Ovary (tissue), 9 donors: ENCODE data around the gene VCP. TPM values are rescaled to one million over a fixed set of nuclear protein-coding genes. Genes with fewer than 3 reads are reported as not detected.

ENCODE experiments used
- DNase-seq, 5 donors: peaks; one replicate each; pipeline ENCODE4 v3.0.0-alpha.2; 2019 to 2020
- H3K27ac ChIP-seq, 2 donors: fragments of 200-600 bp; one replicate each; pipeline versions ENCODE4 v1.5.1 to v1.8.0; 2019 to 2022
- H3K27me3 ChIP-seq: fragments of 200-600 bp; one replicate; pipeline ENCODE4 v1.8.0; 2022
- H3K36me3 ChIP-seq: fragments of 200-600 bp; sonication (generic); one replicate; pipeline ENCODE4 v1.5.1; 2019
- H3K4me1 ChIP-seq: one replicate; pipeline ENCODE4 v1.8.1; 2013; ENCODE audit warnings: mild to moderate bottlenecking, moderate library complexity; ENCODE audit not compliant: insufficient read depth
- H3K4me3 ChIP-seq: fragments of 200-600 bp; sonication (generic); one replicate; pipeline ENCODE4 v1.5.1; 2017
- H3K9me3 ChIP-seq, 2 donors: fragments of 200-600 bp in 1 of 2; sonication (generic) in 1 of 2; one replicate each; pipeline versions ENCODE4 v1.5.1 to v1.8.1; 2013 to 2019; ENCODE audit warnings: mild to moderate bottlenecking in 1 of 2, moderate library complexity in 1 of 2
- EP300 ChIP-seq: sonication (generic); formaldehyde crosslinking; IDR thresholded peaks from one replicate; pipeline ENCODE4 v1.6.1; 2017; ENCODE audit warnings: antibody characterized with exemption
- POLR2A ChIP-seq: fragments of 450-650 bp; IDR thresholded peaks from one replicate; pipeline ENCODE4 v1.6.1; 2017; ENCODE audit warnings: antibody characterized with exemption, mild to moderate bottlenecking, moderate library complexity
- WGBS, 3 donors: extraction: QIAGEN DNeasy Blood & Tissue Kit in 1 of 3; methylation state at CpG; one replicate each; pipeline versions ENCODE4 v1.1.5 to v1.1.7; 2013 to 2017; 5-methylcytosine and 5-hydroxymethylcytosine counted together
- intact Hi-C, 4 donors: fragments of 100-400 bp; cut with DNase I; formaldehyde crosslinking; loops; one replicate each; pipeline versions ENCODE4 v1.11.0 to v1.15.1; 2022 to 2023
- polyA plus RNA-seq, 2 donors: library from polyadenylated mRNA; stranded (reverse); fragments of 200-250 nt in 1 of 2; fragments of 350-450 nt in 1 of 2; fragmentation: Illumina TruSeq in 1 of 2; extraction: RNeasy Lipid Tissue Mini Kit (QIAGEN cat#74804) in 1 of 2; gene quantifications; one replicate each; pipeline ENCODE4 v1.2.3, GENCODE V29; 2013 to 2014
- total RNA-seq, 7 donors: library from RNA; depleted of rRNA in 2 of 7; stranded (reverse); fragments of >200 nt in 2 of 7; fragmentation: NEBNext Ultra II Directional in 3 of 7; extraction: Animal tissue kit (Norgen Biotek cat#: 25700) in 3 of 7; gene quantifications; one replicate each; pipeline versions ENCODE4 v1.1.0 to v1.2.4, GENCODE V29; 2016 to 2023
- TF ChIP-seq, protein P1 (sequence below), 3 donors: fragments of 450-650 bp in 2 of 3; fragments of 200-600 bp in 1 of 3; IDR thresholded peaks; one replicate each; pipeline versions ENCODE4 v1.5.1 to v1.8.0; 2016 to 2022; ENCODE audit warnings: antibody characterized with exemption in 3 of 3, mild to moderate bottlenecking in 1 of 3
- donor health status: DM: no; HTN: no; CAD: no; lungs with moderate emphysema.
- donor health status: DM: no; HTN: no; CAD: no.
- donor health status: Bipolar disorder and iron deficiency.
- donor health status: DM: yes; HTN: yes; CAD: no.
- donor health status: DM: no; HTN: no; CAD: no.
- donor health status: DM: yes; HTN: yes; CAD: no.

The VCP gene
- total and polyA plus RNA-seq, 9 donors, result 78.0 to 276 (median 149) TPM

DNA sequence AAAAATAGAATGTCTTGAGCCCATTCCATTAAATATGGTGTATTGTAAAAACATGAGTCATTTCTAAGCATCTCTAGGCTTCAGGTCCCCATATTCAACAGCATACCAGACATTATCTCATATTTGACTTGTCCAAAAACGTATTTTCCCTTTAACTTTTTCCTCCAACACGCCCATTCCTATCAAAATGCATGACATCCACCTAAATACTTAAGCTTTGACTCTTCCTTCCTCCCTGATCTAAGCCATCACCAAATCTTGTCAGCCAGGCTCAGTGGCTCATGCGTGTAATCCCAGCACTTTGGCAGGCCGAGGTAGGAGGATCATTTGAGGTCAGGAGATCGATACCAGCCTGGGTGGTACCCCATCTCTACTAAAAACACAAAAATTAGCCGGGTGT is 23.9 kb downstream of the VCP start:
- WGBS, 3 donors, result 96% methylated on average over 6 of the region's 6 CpGs
- TF ChIP-seq, protein P1, sequence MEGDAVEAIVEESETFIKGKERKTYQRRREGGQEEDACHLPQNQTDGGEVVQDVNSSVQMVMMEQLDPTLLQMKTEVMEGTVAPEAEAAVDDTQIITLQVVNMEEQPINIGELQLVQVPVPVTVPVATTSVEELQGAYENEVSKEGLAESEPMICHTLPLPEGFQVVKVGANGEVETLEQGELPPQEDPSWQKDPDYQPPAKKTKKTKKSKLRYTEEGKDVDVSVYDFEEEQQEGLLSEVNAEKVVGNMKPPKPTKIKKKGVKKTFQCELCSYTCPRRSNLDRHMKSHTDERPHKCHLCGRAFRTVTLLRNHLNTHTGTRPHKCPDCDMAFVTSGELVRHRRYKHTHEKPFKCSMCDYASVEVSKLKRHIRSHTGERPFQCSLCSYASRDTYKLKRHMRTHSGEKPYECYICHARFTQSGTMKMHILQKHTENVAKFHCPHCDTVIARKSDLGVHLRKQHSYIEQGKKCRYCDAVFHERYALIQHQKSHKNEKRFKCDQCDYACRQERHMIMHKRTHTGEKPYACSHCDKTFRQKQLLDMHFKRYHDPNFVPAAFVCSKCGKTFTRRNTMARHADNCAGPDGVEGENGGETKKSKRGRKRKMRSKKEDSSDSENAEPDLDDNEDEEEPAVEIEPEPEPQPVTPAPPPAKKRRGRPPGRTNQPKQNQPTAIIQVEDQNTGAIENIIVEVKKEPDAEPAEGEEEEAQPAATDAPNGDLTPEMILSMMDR (IDR thresholded peaks at IDR 0.05), result no peak
- TF ChIP-seq EP300 (no peak), POLR2A (no peak)

DNA sequence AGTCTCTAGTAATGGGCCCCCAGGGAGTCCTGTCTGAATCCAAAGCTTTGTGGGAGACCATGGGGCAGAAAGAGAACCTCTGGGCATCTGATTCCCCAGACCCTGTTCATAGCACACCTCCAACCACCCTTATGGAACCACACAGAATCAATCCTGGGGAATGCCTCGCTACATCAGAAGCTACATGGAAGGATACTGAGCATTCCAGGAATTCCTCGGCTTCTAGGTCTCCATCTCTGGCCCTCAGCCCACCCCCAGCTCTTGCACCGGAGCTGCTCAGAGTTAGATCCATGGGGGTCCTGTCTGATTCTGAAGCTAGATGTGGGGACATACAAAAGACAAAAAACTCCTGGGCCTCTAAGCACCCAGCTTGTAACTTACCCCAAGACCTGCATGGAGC is 28.4 kb downstream of the VCP start:
- Histone ChIP-seq H3K4me3 (no peak overlapping the region), H3K9me3 (no peaks in the 10 kb centered on the region), H3K27me3 (no peaks in the 10 kb centered on the region), H3K27ac (no peak overlapping the region), H3K36me3 (no peaks in the 10 kb centered on the region), H3K4me1 (peaks cover 8% of the 10 kb centered on the region)
- intact Hi-C loops, result no loop called here
- 36 to 54% (median 47%) methylated on average over 3 of the region's 3 CpGs for WGBS, 3 donors
- no peak for TF ChIP-seq POLR2A
- no peak for TF ChIP-seq EP300
- TF ChIP-seq, protein P1 (IDR thresholded peaks at IDR 0.05), result no peak
- no peak for DNase-seq

More for the DNA sequence above, 23.9 kb downstream of the VCP start:
- Histone ChIP-seq H3K4me3 (no peak overlapping the region), H3K36me3 (no peaks in the 10 kb centered on the region), H3K4me1 (peaks cover 8% of the 10 kb centered on the region), H3K27ac (no peak overlapping the region), H3K27me3 (no peaks in the 10 kb centered on the region), H3K9me3 (no peaks in the 10 kb centered on the region)
- DNase-seq, result no peak
- intact Hi-C loops, result no loop called here

- H3K4me1 ChIP-seq, result peaks cover 8% of the 10 kb centered on the region
- TF ChIP-seq, protein P1 (IDR thresholded peaks at IDR 0.05), result no peak
- TF ChIP-seq EP300 (no peak), POLR2A (no peak)
- no peak overlapping the region for H3K4me3 ChIP-seq
- no peaks in the 10 kb centered on the region for H3K27me3 ChIP-seq
- H3K9me3 ChIP-seq, result no peaks in the 10 kb centered on the region
- DNase-seq, result no peak
- no peak overlapping the region for H3K27ac ChIP-seq
- WGBS, 3 donors, result 94 to 98% (median 94%) methylated on average over 6 of the region's 6 CpGs
- H3K36me3 ChIP-seq, result no peaks in the 10 kb centered on the region
- intact Hi-C loops, result no loop called here
Observed at GRCh38 chr9:35042891-35043545, 29.4 kb downstream of the VCP start.

DNA sequence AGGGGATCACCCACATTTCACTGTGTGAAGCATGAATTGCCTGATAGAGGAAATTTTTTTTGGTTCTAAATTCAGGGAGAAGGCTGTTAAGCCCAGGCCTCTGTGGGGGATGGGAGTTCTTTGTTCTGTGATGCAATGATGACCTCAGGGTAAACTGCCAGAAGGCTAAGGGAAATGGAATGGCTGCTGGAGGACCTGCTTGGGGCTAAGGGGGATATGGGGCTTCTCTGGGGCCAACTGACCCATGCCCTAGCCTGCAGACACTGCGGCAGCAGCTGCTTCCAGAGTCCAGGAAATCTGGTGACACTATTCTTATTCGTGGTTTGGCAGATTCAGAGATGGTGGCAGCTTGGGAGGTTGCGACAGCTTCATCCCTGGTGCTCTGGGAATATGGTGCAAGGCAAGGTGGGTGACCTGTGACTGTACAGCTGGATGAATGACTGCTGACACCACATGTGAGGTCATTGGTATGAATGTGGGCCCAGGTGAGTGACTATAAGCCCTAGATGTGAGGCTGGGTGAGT is 30.3 kb downstream of the VCP start:
- H3K36me3 ChIP-seq, result no peaks in the 10 kb centered on the region
- H3K4me3 ChIP-seq, result no peak overlapping the region
- intact Hi-C loops, result no loop called here
- H3K9me3 ChIP-seq, result no peaks in the 10 kb centered on the region
- no peak for DNase-seq
- no peaks in the 10 kb centered on the region for H3K27me3 ChIP-seq
- WGBS, 3 donors, result 90 to 94% (median 91%) methylated on average over 3 of the region's 3 CpGs
- H3K27ac ChIP-seq, result no peak overlapping the region
- peaks cover 8% of the 10 kb centered on the region for H3K4me1 ChIP-seq
- TF ChIP-seq, protein P1 (IDR thresholded peaks at IDR 0.05), result no peak
- TF ChIP-seq POLR2A, result no peak
- TF ChIP-seq EP300, result no peak
